ENCODE data around the gene SDR42E1. TPM values are rescaled to one million over a fixed set of nuclear protein-coding genes. Genes with fewer than 3 reads are reported as not detected.
A peak's percentile ranks its signal among the peaks of the same experiment; 100 is the strongest.
"Not testable (repeated sequence)": the region's sequence is repeated elsewhere in the genome, so short reads cannot be mapped to it uniquely, and the experiment has no call there.

Gene SDR42E1
- total RNA-seq, 1 experiment from 2014 or later: not detected

DNA sequence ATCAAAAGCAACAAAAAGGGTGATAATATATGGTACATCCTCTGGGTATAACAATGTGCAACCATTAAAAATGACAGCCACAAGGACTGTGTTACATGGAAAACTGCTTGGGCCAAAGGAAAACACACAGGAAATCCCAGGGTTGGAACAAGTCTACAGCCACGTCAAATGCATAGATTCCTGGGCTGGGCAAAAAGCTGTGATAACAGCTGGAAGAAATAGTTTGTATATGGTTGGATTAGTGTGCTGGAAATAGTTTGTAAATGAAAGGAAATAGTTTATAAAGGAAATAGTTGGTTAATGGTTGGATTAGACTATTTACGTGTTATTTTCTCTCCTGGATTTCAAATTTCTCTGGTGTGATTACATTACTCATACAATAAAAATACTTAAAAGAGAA, 26.4 kb upstream of the SDR42E1 start:
- DNase-seq (ENCODE audit: low spot score): peak; percentile 20

DNA sequence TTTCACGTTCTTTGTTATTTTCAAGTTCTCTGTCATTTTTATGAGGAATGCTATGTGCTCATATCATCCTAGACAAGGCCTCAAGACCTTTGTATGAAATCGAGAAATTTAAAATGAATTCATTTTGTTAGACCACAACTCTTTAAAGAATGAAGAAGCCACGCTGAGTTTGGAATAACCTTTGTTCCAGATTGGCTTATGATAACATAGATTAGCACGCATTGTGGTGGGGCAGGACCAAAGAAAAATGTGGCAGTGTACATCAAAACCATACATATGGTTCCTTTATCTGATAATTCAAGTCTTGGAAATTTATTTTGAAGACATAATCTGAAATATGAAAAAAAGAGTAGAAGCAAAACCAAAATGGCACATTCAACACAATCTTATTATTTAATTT, 26.0 kb upstream of the SDR42E1 start:
- DNase-seq (ENCODE audit: low spot score): no peak

GRCh38 chr16:82034981-82035612, 23.8 kb upstream of the SDR42E1 start, which contains the start of gene HSD17B2:
Gene HSD17B2 (plus strand): TSS chr16:82035253. CDS start chr16:82035425, 172 bp downstream.
- no peak for DNase-seq (ENCODE audit: low spot score)

GRCh38 chr16:82033683-82034300, 22.5 kb upstream of the SDR42E1 start:
- DNase-seq (ENCODE audit: low spot score): no peak

DNA sequence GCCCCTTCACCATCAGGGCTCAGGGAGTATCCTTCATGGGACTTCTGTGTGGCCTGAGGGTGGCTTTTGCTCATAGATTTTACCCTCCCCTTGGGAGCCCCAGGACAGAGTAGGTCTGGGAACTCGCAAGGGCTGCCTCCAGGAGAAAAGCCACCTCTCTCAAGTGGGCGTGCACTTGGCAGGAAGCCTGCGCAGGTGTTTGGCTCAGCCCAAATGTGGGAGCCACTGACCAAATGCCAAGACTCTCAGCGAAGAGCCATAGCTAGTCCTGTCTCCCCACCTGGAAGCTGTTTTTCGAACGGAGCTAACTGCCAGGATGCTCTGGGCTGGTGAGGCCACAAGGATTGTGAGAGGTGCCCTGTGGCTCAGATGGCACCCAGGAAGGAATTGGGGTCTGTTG, 21.7 kb upstream of the SDR42E1 start:
- DNase-seq (ENCODE audit: low spot score): no peak

- DNase-seq (ENCODE audit: low spot score): peak; percentile 63
These were observed 20.1 kb upstream of the SDR42E1 start for GRCh38 chr16:82031116-82032084.

- DNase-seq (ENCODE audit: low spot score): no peak
These were observed 16.4 kb upstream of the SDR42E1 start for GRCh38 chr16:82027629-82028064.

DNA sequence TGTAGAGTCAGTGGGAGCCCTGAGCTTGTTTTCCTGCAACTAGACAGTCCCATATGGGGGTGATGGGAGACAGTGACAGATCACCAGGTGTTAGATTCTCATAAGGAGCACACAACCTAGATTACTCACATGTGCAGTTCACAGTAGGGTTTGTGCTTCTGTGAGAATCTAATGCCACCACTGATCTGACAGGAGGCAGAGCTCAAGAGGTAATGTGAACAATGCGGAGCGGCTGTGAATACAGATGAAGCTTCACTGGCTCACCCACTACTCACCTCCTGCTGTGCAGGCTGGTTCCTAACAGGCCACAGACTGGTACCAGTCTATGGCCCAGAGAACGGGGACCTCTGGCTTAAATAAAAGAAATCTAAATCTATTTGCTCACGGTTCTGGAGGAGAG, 13.6 kb upstream of the SDR42E1 start:
- no peak for DNase-seq (ENCODE audit: low spot score)

GRCh38 chr16:82024316-82024715, 13.0 kb upstream of the SDR42E1 start:
- no peak for DNase-seq (ENCODE audit: low spot score)

GRCh38 chr16:82023206-82023605, 11.9 kb upstream of the SDR42E1 start:
- no peak for DNase-seq (ENCODE audit: low spot score)

DNA sequence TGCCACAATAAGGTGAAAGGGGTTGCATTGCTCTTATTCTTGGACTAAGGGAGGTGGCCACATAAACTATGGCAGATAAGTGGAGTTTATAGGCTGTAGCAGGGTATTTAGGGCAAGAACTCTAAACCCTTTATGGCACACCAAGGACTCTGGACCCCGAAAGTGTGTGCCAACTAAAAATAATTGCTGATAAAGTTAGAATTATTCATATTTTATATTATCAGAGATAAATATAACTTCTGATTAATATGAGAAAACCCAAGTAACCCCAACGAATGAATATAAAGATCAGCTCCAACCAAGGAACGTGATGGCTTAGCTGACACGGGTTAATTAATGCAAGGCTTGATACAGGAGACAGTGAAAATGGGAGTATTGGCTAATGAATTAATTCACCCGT, 8.8 kb upstream of the SDR42E1 start:
- no peak for DNase-seq (ENCODE audit: low spot score)

DNA sequence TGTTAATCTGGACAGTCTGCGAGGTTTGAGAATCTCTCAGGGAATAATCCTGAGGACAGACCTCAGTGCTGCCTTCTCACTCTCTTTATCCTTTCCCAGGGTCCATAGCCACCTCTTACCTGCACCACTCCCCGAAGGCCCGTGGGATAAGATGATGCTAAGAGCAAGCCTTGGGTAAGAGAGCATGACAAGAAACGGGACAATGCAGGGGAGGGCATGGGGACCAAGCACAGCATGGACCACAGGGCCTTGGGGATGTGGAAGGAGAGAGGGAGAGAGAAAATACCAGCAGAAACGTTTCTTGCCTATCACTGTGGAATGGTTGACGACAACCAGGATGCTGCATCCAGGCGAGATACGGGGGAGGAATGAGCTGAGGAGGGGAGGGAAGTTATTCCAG, 8.3 kb upstream of the SDR42E1 start:
- DNase-seq (ENCODE audit: low spot score): no peak

DNA sequence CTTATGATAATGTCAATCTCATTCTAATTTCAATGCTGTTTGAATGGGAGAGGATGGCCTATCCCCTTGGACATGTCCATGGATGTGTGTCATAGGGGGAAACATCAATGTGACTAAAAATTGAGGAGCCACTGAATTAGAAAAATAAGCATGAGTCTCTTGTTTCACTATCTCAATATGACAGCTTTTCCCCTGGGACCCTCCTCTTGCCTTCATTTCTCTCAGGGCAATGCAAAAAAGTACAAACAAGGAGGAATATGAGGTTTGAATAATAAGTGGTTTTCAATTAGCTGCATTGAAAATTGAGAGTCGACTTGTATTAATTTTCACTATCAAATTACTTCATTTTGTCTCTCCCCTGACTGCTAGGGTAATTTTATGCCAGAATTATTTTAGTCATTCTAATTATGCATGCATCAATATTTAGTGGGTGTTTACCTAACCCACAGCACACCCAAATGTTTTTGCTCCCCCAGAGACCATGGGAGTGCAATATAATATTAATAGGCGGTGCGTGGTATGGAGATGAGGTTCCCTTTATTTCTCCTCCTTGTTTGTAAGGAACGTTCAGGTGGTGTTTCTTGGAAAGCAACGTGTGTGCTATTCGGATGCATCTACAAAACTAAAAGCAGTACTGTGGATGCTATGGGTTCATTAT, 6.8 kb upstream of the SDR42E1 start:
- no peak for DNase-seq (ENCODE audit: low spot score)

DNA sequence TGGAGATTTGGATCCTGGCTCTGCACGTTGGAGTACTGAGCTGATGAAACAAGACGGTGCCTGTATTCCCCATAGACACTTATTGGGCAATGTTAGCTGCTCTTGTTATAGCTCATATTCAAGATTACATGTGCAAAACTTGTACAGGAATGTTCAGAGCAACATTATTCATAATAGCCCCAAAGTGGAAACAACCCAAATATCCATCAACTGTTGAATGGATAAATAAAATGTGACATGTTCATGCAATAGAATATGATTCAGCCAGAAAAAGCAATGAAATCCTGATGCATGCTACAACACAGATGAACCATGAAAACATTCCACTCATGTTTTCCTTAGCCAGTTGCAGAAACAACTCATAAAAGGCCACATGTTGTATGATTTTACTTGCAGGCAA, 5.7 kb upstream of the SDR42E1 start:
- no peak for DNase-seq (ENCODE audit: low spot score)

DNA sequence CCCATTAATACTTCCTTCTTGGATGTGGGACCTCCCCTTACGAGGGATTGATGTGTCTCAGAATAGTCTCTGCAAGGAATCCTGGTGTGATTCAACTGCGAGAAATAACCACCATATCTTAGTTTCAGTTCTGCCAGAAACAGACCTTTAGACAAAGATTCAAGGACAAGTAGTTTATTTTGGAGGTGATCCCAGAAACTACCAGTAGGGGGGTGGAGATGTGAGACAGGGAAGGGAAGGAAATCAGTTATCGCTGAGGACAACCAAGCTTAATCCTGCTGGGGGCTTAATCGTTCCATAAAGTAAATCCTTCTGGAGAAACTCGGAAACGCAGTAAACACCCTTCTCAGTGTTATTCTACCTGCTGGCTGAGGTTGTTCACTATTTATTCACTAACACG, 5.0 kb upstream of the SDR42E1 start:
- peak; percentile 27 for DNase-seq (ENCODE audit: low spot score)

DNA sequence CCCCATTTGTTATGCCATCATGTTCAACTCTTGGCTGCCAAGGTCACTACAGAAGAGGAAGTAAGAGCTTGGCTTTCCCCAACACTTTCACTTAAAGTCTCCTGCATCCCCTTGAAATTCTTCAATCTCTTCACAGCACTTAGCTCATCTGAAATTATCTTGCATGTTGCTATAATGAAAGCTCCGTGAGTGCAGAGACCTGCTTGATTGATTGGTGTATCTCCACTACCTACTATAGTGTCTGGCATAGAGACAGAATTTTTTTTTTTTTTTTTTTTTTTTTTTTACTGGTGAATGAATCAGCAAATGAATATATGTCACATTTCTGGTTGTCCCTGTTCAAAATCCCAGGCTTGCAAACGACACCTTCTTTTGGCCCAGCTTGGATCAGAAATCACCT, 1.9 kb upstream of the SDR42E1 start:
- no peak for DNase-seq (ENCODE audit: low spot score)

DNA sequence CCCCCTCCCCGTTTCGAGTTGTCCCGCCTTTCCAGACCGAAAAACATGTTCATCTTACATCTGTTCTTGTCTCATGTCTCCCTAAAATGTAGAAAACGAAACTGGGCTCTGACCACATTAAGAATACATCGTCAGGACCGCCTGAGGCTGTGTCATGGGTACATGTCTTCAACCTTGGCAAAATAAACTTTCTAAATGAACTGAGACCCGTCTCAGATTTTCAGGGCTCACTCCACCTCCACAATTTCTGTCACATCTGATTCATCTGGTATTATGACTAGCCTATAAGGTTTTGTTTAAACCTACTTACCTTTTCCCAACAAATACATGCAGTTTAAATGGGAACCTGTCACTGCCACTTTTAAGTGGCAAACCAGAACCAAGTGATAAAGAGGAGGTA, 621 bp downstream of the SDR42E1 start:
- no peak for DNase-seq (ENCODE audit: low spot score)

DNA sequence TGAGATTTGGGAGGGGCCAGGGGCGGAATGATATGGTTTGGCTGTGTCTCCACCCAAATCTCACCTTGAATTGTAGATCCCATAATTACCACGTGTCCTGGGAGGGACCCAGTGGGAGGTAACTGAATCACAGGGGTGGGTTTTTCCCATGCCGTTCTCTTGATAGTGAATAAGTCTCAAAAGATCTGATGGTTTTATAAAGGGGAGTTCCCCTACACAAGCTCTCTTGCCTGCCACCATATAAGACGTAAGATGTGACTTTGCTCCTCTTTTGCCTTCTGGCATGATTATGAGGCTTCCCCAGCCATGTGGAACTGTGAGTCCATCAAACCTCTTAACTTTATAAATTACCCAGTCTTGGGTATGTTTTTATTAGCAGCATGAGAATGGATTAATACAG, 1.5 kb downstream of the SDR42E1 start:
- DNase-seq (ENCODE audit: low spot score): not testable (repeated sequence)

DNA sequence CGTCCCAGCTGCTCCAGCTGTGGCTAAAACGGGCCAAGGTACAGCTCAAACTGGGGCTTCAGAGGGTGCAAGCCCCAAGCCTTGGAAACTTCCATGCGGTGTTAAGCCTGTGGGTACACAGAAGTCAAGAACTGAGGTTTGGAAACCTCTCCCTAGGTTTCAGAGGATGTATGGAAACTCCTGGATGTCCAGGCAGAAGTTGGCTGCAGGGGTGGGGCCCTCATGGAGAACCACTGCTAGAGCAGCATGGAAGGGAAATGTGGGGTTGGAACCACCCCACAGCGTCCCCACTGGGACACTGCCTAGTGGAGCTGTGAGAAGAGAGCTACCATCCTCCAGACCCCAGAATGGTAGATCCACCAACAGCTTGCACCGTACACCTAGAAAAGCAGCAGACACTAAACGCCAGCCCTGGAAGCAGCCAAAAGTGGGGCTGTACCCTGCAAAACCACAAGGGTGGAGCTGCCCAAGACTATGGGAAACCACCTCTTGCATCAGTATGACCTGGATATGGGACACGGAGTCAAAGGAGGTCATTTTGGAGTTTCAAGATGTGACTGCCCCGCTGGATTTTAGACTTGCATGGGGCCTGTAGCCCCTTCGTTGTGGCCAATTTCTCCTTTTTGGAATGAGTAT, 2.2 kb downstream of the SDR42E1 start:
- DNase-seq (ENCODE audit: low spot score): no peak

DNA sequence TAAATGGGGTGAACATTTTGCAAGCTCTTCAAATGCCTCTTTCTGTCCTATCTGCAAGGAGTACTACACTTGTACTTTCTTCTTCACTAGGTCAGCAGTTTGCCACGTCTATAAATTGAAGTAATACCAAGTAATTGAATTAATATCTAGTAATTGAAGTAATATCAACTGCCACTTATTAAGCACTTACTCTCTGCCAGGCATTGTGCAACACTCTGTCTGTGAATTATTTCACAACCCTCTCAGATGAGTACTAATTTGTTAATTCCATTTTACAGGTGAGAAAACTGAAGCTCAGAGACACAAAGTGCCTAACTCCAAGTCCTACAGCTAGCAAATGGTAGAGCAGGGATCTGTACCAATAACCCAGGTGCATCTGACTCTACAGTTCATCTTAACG, 4.1 kb downstream of the SDR42E1 start:
- DNase-seq (ENCODE audit: low spot score): no peak

GRCh38 chr16:82006036-82006435, 5.2 kb downstream of the SDR42E1 start:
- DNase-seq (ENCODE audit: low spot score): no peak
